Activated naive CD8-positive, alpha-beta T cell treated with anti-CD3 and anti-CD28 coated beads, Interleukin-2, amount 50 U/mL, for 24 hours (primary cell): ENCODE data around the gene RNU11.

Experiments used
- ATAC-seq: fragments of 150-1000 bp; cut with Tn5 transposase; one replicate; pipeline ENCODE4 v1.10.0; 2021
- DNase-seq: peaks from one replicate; pipeline ENCODE4 v3.0.0; 2021
- H3K27ac Mint-ChIP-seq: one replicate; pipeline ENCODE4 v1.8.0; 2021; ENCODE audit warnings: mild to moderate bottlenecking, mixed read lengths
- H3K27me3 Mint-ChIP-seq: one replicate; pipeline ENCODE4 v1.8.0; 2021; ENCODE audit warnings: mixed read lengths
- H3K36me3 Mint-ChIP-seq: one replicate; pipeline ENCODE4 v1.8.0; 2021; ENCODE audit warnings: low read depth, mixed read lengths
- H3K4me1 Mint-ChIP-seq: one replicate; pipeline ENCODE4 v1.8.0; 2021; ENCODE audit warnings: mixed read lengths
- H3K4me3 Mint-ChIP-seq: one replicate; pipeline ENCODE4 v1.8.0; 2021; ENCODE audit warnings: mild to moderate bottlenecking, moderate library complexity, mixed read lengths
- H3K9me3 Mint-ChIP-seq: one replicate; pipeline ENCODE4 v1.8.0; 2021; ENCODE audit warnings: mixed read lengths

RNU11 gene

GRCh38 chr1:28648474-28649198 is at the start of gene RNU11:
Gene RNU11 (plus strand): TSS chr1:28648600.
- Mint-ChIP-seq H3K27me3 (no peaks in the 10 kb centered on the region), H3K36me3 (peaks cover 3% of the 10 kb centered on the region), H3K9me3 (no peaks in the 10 kb centered on the region), H3K4me3 (peak within 1 kb of the TSS; percentile 83), H3K4me1 (peaks cover 38% of the 10 kb centered on the region), H3K27ac (peak within 1 kb of the TSS; percentile 98)
- DNase-seq = peak; percentile 84
- peak; percentile 81 for ATAC-seq

GRCh38 chr1:28601696-28602095 is 46.7 kb upstream of the RNU11 start:
- H3K27ac Mint-ChIP-seq = no peak overlapping the region
- H3K36me3 Mint-ChIP-seq = peaks cover 24% of the 10 kb centered on the region
- no peak for DNase-seq
- H3K4me3 Mint-ChIP-seq = no peak overlapping the region
- peak; percentile 72 for ATAC-seq
- H3K27me3 Mint-ChIP-seq = no peaks in the 10 kb centered on the region
- no peaks in the 10 kb centered on the region for H3K9me3 Mint-ChIP-seq
- peaks cover 13% of the 10 kb centered on the region for H3K4me1 Mint-ChIP-seq

GRCh38 chr1:28602536-28603439 is 45.6 kb upstream of the RNU11 start:
- Mint-ChIP-seq H3K4me1 (peaks cover 13% of the 10 kb centered on the region), H3K36me3 (peaks cover 24% of the 10 kb centered on the region), H3K27ac (no peak overlapping the region), H3K9me3 (no peaks in the 10 kb centered on the region), H3K4me3 (no peak overlapping the region), H3K27me3 (no peaks in the 10 kb centered on the region)
- DNase-seq (no peak), ATAC-seq (no peak)

- Mint-ChIP-seq H3K4me1 (peaks cover 13% of the 10 kb centered on the region), H3K27me3 (no peaks in the 10 kb centered on the region), H3K9me3 (no peaks in the 10 kb centered on the region), H3K27ac (peak overlapping the region; percentile 42), H3K4me3 (no peak overlapping the region), H3K36me3 (peaks cover 26% of the 10 kb centered on the region)
- DNase-seq = no peak
- ATAC-seq = no peak
Observed at GRCh38 chr1:28604411-28604810, 44.0 kb upstream of the RNU11 start.

- Mint-ChIP-seq H3K27me3 (no peaks in the 10 kb centered on the region), H3K4me1 (peaks cover 13% of the 10 kb centered on the region), H3K36me3 (peaks cover 30% of the 10 kb centered on the region), H3K9me3 (no peaks in the 10 kb centered on the region), H3K4me3 (no peak overlapping the region), H3K27ac (peak overlapping the region; percentile 42)
- ATAC-seq (no peak), DNase-seq (no peak)
Observed at GRCh38 chr1:28604962-28605361, 43.4 kb upstream of the RNU11 start.

GRCh38 chr1:28606771-28607170 is 41.6 kb upstream of the RNU11 start:
- peaks cover 8% of the 10 kb centered on the region for H3K4me1 Mint-ChIP-seq
- H3K36me3 Mint-ChIP-seq = peaks cover 31% of the 10 kb centered on the region
- H3K27me3 Mint-ChIP-seq = no peaks in the 10 kb centered on the region
- H3K9me3 Mint-ChIP-seq = no peaks in the 10 kb centered on the region
- DNase-seq (no peak), ATAC-seq (no peak)
- H3K27ac Mint-ChIP-seq = no peak overlapping the region
- no peak overlapping the region for H3K4me3 Mint-ChIP-seq

GRCh38 chr1:28613175-28613574 is 35.2 kb upstream of the RNU11 start:
- Mint-ChIP-seq H3K36me3 (peaks cover 32% of the 10 kb centered on the region), H3K27me3 (no peaks in the 10 kb centered on the region), H3K4me3 (no peak overlapping the region), H3K27ac (no peak overlapping the region), H3K4me1 (no peaks in the 10 kb centered on the region), H3K9me3 (no peaks in the 10 kb centered on the region)
- ATAC-seq = no peak
- no peak for DNase-seq

- no peak overlapping the region for H3K27ac Mint-ChIP-seq
Observed at GRCh38 chr1:28631713-28632112, 16.7 kb upstream of the RNU11 start.

GRCh38 chr1:28632560-28632959 is 15.8 kb upstream of the RNU11 start:
- Mint-ChIP-seq H3K4me3 (no peak overlapping the region), H3K27ac (peak overlapping the region; percentile 40), H3K36me3 (peaks cover 7% of the 10 kb centered on the region), H3K9me3 (no peaks in the 10 kb centered on the region), H3K27me3 (no peaks in the 10 kb centered on the region), H3K4me1 (peaks cover 12% of the 10 kb centered on the region)
- ATAC-seq = no peak
- DNase-seq = no peak

More at GRCh38 chr1:28631713-28632112, 16.7 kb upstream of the RNU11 start:
- H3K4me1 Mint-ChIP-seq = peaks cover 8% of the 10 kb centered on the region
- ATAC-seq (no peak), DNase-seq (no peak)
- H3K36me3 Mint-ChIP-seq = peaks cover 7% of the 10 kb centered on the region
- no peaks in the 10 kb centered on the region for H3K9me3 Mint-ChIP-seq
- H3K27me3 Mint-ChIP-seq = no peaks in the 10 kb centered on the region
- H3K4me3 Mint-ChIP-seq = no peak overlapping the region

- Mint-ChIP-seq H3K4me1 (peaks cover 51% of the 10 kb centered on the region), H3K27me3 (no peaks in the 10 kb centered on the region), H3K27ac (no peak overlapping the region), H3K4me3 (peak overlapping the region; percentile 11), H3K36me3 (peaks cover 20% of the 10 kb centered on the region), H3K9me3 (no peaks in the 10 kb centered on the region)
- peak; percentile 14 for DNase-seq
- no peak for ATAC-seq
Observed at GRCh38 chr1:28640766-28641165, 7.6 kb upstream of the RNU11 start.

GRCh38 chr1:28642056-28642846 is 6.1 kb upstream of the RNU11 start:
- no peak for DNase-seq
- peaks cover 49% of the 10 kb centered on the region for H3K4me1 Mint-ChIP-seq
- ATAC-seq = peak; percentile 17
- H3K9me3 Mint-ChIP-seq = no peaks in the 10 kb centered on the region
- H3K27ac Mint-ChIP-seq = peak overlapping the region; percentile 97
- no peaks in the 10 kb centered on the region for H3K27me3 Mint-ChIP-seq
- H3K4me3 Mint-ChIP-seq = peak overlapping the region; percentile 99
- H3K36me3 Mint-ChIP-seq = peaks cover 16% of the 10 kb centered on the region

- peaks cover 57% of the 10 kb centered on the region for H3K4me1 Mint-ChIP-seq
- peaks cover 16% of the 10 kb centered on the region for H3K36me3 Mint-ChIP-seq
- no peaks in the 10 kb centered on the region for H3K9me3 Mint-ChIP-seq
- no peaks in the 10 kb centered on the region for H3K27me3 Mint-ChIP-seq
- ATAC-seq = peak; percentile 92
- peak within 1 kb of the TSS; percentile 99 for H3K4me3 Mint-ChIP-seq
- H3K27ac Mint-ChIP-seq = peak within 1 kb of the TSS; percentile 97
- DNase-seq = peak; percentile 91
Observed at GRCh38 chr1:28642847-28643635, 5.4 kb upstream of the RNU11 start, which contains the start of gene TAF12. Gene TAF12 (minus strand): TSS chr1:28643067. CDS start chr1:28622081, 20,986 bp downstream.

GRCh38 chr1:28644494-28644893 is 3.9 kb upstream of the RNU11 start:
- DNase-seq (no peak), ATAC-seq (no peak)
- peaks cover 71% of the 10 kb centered on the region for H3K4me1 Mint-ChIP-seq
- peaks cover 16% of the 10 kb centered on the region for H3K36me3 Mint-ChIP-seq
- H3K27ac Mint-ChIP-seq = peak overlapping the region; percentile 97
- peak overlapping the region; percentile 99 for H3K4me3 Mint-ChIP-seq
- H3K27me3 Mint-ChIP-seq = no peaks in the 10 kb centered on the region
- H3K9me3 Mint-ChIP-seq = no peaks in the 10 kb centered on the region
